ENCODE measurements around the gene SLC35A3.

Gene SLC35A3

DNA sequence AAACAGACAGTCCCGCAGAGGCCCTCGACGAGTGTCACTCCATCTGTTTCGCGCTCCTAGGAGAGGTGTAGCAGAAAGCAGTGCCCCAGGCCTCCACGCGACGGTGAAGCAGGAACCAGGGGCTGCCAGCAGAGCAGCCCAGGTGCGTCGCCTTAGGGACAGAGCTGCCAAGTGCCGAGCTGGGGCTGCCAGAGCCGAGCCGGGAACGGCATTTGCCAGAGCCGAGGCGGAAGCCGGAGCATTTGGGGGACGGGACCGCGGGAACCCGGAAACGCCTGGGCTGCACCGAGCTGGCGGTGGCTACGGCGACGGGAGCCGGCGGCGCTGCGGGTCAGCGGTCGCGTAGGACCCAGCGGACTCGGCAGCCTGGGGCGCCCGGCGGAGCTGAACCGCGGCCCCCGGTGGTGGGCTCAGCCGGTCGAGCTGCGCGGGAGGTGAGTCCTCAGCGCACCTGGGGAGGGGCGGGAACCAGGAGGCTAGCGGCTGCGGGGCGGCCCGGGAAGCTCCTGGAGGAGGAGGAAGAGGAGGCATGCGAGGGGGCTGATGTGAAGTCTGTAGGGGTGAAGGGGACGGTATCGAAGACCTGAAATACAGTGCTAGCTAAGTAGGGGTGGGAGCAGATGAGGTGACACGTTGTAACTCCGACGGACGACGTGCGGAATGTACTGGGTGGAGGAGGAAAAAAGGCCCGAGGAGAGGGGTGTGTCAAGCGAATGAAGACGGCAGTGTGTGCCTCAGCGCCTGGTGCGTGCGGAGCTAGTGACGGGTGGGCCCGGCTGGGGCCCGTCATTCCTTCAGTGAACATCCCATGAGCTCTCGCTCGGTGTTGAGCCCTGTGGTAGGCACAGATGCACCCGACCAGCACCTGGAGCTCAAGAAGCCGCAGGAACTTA, at the start of gene SLC35A3 (continued):
- TF ChIP-seq HIC1 (tag by site-specific recombination; IDR thresholded peaks at IDR 0.05) (peak; percentile 52; the same call in 1 of the 2 replicates), ZBTB1 (tag by site-specific recombination; IDR thresholded peaks at IDR 0.05) (no peak), ZNF398 (tag by site-specific recombination; IDR thresholded peaks at IDR 0.05) (peak; percentile 87), ZNF596 (tag by site-specific recombination; IDR thresholded peaks at IDR 0.05) (peak; percentile 28; the same call in 1 of the 2 replicates), ZNF639 (tag by site-specific recombination; IDR thresholded peaks at IDR 0.05) (peak; percentile 71), ZNF112 (tag by site-specific recombination; IDR thresholded peaks at IDR 0.05) (no peak), MEIS1 (CRISPR knock-in tag; IDR thresholded peaks at IDR 0.05; ENCODE audit: borderline replicate concordance) (no peak), MYNN (tag by site-specific recombination; IDR thresholded peaks at IDR 0.05; ENCODE audit: borderline replicate concordance) (0 out of 2 replicates have a peak, but pooled peaks have one; percentile 18), ZNF701 (tag by site-specific recombination; IDR thresholded peaks at IDR 0.05) (no peak), ZNF366 (tag by site-specific recombination; conservative IDR thresholded peaks at IDR 0.05) (0 out of 2 replicates have a peak, but pooled peaks have one; percentile 16), ZFP41 (tag by site-specific recombination; IDR thresholded peaks at IDR 0.05; ENCODE audit: borderline replicate concordance) (no peak), ZNF555 (tag by site-specific recombination; conservative IDR thresholded peaks at IDR 0.05) (no peak), TSHZ1 (tag by site-specific recombination; IDR thresholded peaks at IDR 0.05; ENCODE audit: borderline replicate concordance) (peak; percentile 31; the same call in 1 of the 2 replicates), ZNF19 (tag by site-specific recombination; IDR thresholded peaks at IDR 0.05; ENCODE audit: low read depth) (no peak), OSR2 (tag by site-specific recombination; IDR thresholded peaks at IDR 0.05) (peak; percentile 32; the same call in 1 of the 2 replicates), KLF8 (tag by site-specific recombination; IDR thresholded peaks at IDR 0.05) (peak; percentile 86), ZNF624 (tag by site-specific recombination; IDR thresholded peaks at IDR 0.05) (no peak)
- TF ChIP-seq, protein P1, sequence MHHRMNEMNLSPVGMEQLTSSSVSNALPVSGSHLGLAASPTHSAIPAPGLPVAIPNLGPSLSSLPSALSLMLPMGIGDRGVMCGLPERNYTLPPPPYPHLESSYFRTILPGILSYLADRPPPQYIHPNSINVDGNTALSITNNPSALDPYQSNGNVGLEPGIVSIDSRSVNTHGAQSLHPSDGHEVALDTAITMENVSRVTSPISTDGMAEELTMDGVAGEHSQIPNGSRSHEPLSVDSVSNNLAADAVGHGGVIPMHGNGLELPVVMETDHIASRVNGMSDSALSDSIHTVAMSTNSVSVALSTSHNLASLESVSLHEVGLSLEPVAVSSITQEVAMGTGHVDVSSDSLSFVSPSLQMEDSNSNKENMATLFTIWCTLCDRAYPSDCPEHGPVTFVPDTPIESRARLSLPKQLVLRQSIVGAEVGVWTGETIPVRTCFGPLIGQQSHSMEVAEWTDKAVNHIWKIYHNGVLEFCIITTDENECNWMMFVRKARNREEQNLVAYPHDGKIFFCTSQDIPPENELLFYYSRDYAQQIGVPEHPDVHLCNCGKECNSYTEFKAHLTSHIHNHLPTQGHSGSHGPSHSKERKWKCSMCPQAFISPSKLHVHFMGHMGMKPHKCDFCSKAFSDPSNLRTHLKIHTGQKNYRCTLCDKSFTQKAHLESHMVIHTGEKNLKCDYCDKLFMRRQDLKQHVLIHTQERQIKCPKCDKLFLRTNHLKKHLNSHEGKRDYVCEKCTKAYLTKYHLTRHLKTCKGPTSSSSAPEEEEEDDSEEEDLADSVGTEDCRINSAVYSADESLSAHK (tag by site-specific recombination; IDR thresholded peaks at IDR 0.05): 0 out of 2 replicates have a peak, but pooled peaks have one; percentile 30
- TF ChIP-seq, protein P2, sequence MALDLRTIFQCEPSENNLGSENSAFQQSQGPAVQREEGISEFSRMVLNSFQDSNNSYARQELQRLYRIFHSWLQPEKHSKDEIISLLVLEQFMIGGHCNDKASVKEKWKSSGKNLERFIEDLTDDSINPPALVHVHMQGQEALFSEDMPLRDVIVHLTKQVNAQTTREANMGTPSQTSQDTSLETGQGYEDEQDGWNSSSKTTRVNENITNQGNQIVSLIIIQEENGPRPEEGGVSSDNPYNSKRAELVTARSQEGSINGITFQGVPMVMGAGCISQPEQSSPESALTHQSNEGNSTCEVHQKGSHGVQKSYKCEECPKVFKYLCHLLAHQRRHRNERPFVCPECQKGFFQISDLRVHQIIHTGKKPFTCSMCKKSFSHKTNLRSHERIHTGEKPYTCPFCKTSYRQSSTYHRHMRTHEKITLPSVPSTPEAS (tag by site-specific recombination; IDR thresholded peaks at IDR 0.05): peak; percentile 87
- TF ChIP-seq, protein P3, sequence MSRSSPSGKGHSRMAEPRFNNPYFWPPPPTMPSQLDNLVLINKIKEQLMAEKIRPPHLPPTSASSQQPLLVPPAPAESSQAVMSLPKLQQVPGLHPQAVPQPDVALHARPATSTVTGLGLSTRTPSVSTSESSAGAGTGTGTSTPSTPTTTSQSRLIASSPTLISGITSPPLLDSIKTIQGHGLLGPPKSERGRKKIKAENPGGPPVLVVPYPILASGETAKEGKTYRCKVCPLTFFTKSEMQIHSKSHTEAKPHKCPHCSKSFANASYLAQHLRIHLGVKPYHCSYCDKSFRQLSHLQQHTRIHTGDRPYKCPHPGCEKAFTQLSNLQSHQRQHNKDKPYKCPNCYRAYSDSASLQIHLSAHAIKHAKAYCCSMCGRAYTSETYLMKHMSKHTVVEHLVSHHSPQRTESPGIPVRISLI (tag by site-specific recombination; IDR thresholded peaks at IDR 0.05): peak; percentile 28; the same call in 1 of the 2 replicates
- TF ChIP-seq, protein P4, sequence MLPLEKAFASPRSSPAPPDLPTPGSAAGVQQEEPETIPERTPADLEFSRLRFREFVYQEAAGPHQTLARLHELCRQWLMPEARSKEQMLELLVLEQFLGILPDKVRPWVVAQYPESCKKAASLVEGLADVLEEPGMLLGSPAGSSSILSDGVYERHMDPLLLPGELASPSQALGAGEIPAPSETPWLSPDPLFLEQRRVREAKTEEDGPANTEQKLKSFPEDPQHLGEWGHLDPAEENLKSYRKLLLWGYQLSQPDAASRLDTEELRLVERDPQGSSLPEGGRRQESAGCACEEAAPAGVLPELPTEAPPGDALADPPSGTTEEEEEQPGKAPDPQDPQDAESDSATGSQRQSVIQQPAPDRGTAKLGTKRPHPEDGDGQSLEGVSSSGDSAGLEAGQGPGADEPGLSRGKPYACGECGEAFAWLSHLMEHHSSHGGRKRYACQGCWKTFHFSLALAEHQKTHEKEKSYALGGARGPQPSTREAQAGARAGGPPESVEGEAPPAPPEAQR (tag by site-specific recombination; IDR thresholded peaks at IDR 0.05): no peak
